GM20000 (cell line): Measurements from ENCODE around the gene FBRS.

Experiments used
- DNase-seq: peaks from one replicate; pipeline ENCODE4 v3.0.0; 2012; ENCODE audit warnings: low spot score
- TF ChIP-seq, protein P1 (sequence below): IDR thresholded peaks from 2 replicates; pipeline ENCODE4 v1.5.1; 2012; ENCODE audit warnings: mild to moderate bottlenecking, control low read depth; ENCODE audit errors: extremely low read depth, missing control alignments

Gene FBRS

DNA sequence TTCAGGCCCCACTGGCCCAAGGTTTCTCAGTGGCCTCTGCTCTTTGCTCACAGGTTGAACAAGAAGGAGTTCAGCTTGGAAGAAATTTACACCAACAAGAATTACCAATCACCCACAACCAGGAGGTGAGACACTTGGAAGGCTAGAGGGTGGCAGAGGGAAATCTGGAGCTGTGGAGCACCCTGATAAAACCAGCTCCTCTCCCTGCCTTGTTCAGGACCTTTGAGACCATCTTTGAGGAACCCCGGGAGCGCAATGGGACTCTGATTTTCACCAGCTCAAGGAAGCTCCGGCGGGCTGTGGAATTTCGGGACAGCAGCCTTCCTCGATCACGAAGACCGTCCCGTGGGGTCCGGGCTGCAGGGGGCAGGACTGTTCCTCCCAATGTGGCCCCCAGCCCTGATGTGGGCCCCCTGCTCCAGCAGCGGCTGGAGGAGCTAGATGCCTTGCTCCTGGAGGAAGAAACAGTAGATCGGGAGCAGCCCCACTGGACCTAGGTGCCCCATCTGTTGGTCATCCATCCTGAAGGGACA, 2.4 kb upstream of the FBRS start:
- TF ChIP-seq, protein P1, sequence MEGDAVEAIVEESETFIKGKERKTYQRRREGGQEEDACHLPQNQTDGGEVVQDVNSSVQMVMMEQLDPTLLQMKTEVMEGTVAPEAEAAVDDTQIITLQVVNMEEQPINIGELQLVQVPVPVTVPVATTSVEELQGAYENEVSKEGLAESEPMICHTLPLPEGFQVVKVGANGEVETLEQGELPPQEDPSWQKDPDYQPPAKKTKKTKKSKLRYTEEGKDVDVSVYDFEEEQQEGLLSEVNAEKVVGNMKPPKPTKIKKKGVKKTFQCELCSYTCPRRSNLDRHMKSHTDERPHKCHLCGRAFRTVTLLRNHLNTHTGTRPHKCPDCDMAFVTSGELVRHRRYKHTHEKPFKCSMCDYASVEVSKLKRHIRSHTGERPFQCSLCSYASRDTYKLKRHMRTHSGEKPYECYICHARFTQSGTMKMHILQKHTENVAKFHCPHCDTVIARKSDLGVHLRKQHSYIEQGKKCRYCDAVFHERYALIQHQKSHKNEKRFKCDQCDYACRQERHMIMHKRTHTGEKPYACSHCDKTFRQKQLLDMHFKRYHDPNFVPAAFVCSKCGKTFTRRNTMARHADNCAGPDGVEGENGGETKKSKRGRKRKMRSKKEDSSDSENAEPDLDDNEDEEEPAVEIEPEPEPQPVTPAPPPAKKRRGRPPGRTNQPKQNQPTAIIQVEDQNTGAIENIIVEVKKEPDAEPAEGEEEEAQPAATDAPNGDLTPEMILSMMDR: no peak
- no peak for DNase-seq

DNA sequence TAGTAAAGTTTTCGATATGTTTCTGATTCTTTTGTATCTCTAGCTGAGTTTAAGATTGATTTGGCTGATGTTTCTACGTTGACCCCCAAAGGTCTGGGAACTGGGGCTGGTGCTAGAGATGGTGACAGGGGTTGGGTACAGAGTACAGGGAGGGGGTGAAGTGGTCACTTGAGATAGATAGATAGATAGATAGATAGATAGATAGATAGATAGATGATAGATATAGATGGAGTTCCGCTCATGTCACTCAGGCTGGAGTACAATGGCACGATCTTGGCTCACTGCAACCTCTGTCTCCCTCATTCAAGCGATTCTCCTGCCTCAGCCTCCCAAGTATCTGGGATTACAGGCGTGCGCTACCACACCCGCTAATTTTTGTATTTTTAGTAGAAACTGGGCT, 1.8 kb upstream of the FBRS start:
- DNase-seq: no peak
- TF ChIP-seq, protein P1: no peak

DNA sequence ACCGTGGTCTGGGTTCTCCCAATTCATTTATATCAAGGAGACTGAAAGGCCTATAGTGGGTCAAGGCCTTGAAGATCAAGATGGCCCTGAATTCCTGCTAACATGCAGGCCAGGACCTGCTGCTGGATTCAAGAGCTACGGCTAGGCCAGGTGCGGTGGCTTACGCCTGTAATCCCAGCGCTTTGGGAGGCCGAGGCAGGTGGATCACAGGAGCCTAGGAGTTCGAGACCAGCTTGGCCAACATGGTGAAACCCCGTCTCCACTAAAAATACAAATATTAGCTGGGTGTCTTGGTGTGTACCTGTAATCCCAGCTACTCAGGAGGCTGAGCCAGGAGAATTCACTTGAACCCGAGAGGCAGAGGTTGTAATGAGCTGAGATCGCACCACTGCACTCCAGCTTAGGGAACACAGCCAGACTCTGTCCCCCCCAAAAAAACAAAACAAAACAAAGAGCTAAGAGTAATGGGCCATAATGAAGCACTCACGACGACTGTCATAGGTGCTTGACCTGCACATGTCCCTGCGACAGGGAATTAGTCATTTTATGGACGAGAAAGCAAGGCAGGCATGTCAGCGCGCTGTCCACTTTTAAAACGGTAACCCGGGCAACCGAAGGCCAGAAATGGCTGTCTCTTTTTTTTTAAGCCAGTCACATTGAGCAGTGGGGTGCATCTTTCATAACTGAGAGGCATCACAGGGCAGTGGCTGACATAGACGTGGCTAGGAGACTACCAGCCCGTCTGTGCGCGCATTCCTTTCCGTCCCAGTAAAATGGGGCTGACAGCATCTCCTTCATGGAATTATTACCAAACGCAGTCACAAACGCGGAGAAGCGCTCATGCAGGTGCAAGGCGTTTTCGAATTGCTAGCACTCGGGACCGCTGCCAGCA, 1.0 kb upstream of the FBRS start:
- no peak for DNase-seq

DNA sequence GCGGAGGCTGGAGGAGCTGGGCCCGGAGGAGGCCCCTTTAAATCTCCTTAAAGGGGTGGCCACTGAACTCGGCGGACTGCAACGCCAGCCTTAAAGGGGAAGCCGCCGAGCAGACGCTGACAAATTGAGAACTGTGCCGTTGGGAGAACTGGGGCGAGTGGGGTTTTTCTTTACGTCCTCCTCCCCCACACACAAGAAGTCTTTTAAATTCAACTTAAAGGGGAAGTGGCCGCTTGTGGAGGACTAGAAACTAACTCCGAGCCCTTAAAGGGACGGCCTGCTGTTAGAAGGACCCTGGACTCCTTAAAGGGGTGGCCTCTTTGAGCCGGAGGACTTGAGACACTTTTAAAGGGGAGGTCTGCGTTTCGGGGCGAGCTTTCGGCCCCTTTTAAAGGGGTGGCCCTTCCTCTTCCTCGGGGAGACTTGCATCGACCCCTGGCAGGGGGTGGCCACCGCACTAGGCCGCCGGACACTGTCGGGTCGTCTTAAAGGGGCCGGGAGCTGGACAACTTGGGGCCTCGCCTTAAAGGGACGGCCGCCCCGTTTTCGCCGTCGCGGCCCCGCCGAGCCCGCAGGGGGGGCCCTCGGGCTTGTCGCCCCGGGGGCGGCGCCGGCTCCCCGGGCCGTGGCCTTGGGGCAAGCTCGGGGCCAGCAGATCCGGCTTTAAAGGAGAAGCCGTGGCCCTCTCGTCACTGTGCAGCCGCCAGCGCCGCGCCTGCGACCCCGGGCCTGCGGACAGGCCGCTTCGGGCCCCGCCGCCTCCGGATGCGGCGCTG, 688 bp downstream of the FBRS start:
- DNase-seq: peak; percentile 90
- TF ChIP-seq, protein P1: no peak

More for the DNA sequence above, 1.0 kb upstream of the FBRS start:
- TF ChIP-seq, protein P1: no peak

DNA sequence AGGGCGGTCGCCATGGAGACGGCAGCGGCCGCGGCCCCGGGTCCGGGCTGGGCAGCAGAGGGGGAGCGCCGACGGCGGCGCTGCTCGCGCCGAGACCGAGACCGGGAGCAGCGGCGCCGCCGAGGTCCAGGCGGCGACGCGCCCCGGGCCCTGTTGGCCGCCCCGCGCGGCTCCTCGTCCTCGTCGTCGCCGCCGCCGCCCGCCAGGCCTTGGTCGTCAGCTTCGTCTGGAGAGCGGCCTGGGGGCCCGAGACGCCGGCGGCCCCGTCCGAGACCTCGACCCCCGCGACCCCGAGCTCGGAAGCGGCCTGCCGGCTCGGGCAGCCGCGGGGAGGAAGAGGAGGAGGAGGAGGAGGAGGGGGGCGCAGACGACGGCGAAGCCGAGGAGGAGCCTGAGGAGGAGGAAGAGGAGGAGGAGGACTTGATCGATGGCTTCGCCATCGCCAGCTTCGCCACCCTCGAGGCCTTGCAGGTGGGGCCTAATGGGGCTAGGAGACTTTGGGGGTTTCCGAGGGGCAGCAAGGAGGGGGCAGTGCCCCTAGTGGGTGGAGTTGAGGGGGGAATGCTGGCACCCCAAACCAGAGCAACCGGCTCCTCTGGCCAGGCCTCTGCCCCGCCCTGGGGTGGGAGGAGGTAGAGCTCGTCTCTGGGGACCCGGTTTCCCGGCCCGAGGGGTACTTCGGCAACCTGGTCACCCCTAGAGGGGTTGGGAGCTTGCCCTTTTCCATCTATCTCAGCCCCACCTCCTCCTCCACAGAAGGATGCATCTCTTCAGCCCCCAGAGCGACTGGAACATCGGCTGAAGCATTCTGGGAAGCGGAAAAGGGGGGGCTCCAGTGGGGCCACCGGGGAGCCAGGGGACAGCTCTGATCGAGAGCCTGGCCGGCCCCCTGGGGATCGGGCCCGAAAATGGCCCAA, 1.5 kb downstream of the FBRS start:
- peak; percentile 50 for DNase-seq
- TF ChIP-seq, protein P1: no peak

DNA sequence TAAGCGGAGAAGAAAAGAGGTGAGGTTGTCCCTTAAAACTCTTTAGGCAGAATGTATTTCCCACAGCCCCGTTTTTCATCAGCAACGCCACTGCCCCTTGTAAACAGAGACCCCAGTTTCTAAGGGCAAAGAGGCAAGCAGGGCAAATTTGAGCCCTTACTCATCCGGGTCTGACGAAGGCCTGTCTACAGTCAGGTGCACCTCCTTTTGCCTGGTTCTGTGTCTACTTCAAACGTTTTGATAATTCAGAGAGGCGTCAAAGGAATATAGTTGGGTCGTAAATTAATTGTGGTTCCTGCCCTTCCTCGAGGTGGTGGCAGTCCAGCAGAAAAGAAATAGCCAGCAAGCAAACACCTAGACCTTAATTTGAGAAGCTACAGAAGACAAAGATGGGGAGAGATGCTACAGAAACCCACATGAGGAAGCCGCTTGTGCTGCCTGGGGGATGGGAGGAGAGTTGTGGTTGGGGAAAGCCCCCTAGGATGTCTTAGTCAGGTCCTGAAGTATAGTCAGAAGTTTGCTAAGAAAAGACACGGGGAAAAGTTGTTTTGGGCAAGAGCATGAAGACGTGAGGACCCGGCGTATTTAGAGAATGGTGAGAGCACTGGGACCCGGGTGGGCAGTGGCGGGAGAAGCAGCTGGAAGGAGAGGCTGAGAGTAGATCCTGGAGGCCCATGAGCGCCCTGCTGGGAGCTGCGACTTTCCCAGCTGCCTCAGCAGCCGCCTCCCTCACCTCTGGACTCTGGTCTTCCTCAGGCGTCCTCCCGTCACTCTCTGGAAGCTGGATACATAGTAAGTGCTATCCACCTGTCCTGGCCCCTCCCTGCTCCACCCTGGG, 2.4 kb downstream of the FBRS start:
- peak; percentile 88 for DNase-seq
- TF ChIP-seq, protein P1: no peak
